ENCODE data around the gene PPFIBP2.
A peak's percentile ranks its signal among the peaks of the same experiment; 100 is the strongest.

PPFIBP2 gene

GRCh38 chr11:7551571-7551970 is 37.8 kb downstream of the PPFIBP2 start:
- DNase-seq (ENCODE audit: low read depth, low spot score): peak; percentile 34

GRCh38 chr11:7552666-7553065 is 38.9 kb downstream of the PPFIBP2 start:
- DNase-seq (ENCODE audit: low read depth, low spot score): no peak

- DNase-seq (ENCODE audit: low read depth, low spot score): no peak
Observed at GRCh38 chr11:7555052-7555699, 41.4 kb downstream of the PPFIBP2 start.

- DNase-seq (ENCODE audit: low read depth, low spot score): no peak
Observed at GRCh38 chr11:7558046-7558445, 44.2 kb downstream of the PPFIBP2 start.

GRCh38 chr11:7559398-7560283 is 45.8 kb downstream of the PPFIBP2 start:
- no peak for DNase-seq (ENCODE audit: low read depth, low spot score)

- no peak for DNase-seq (ENCODE audit: low read depth, low spot score)
Observed at GRCh38 chr11:7561562-7561961, 47.8 kb downstream of the PPFIBP2 start.

GRCh38 chr11:7563281-7563680 is 49.5 kb downstream of the PPFIBP2 start:
- DNase-seq (ENCODE audit: low read depth, low spot score): no peak

GRCh38 chr11:7564803-7565202 is 51.0 kb downstream of the PPFIBP2 start:
- no peak for DNase-seq (ENCODE audit: low read depth, low spot score)

- no peak for DNase-seq (ENCODE audit: low read depth, low spot score)
Observed at GRCh38 chr11:7567311-7567710, 53.5 kb downstream of the PPFIBP2 start.

GRCh38 chr11:7569044-7569443 is 55.2 kb downstream of the PPFIBP2 start:
- DNase-seq (ENCODE audit: low read depth, low spot score): no peak

- no peak for DNase-seq (ENCODE audit: low read depth, low spot score)
Observed at GRCh38 chr11:7570241-7570640, 56.4 kb downstream of the PPFIBP2 start.

GRCh38 chr11:7570938-7571521 is 57.2 kb downstream of the PPFIBP2 start:
- DNase-seq (ENCODE audit: low read depth, low spot score): no peak

GRCh38 chr11:7571640-7572000 is 57.8 kb downstream of the PPFIBP2 start:
- DNase-seq (ENCODE audit: low read depth, low spot score): peak; percentile 84

GRCh38 chr11:7572001-7572712 is 58.4 kb downstream of the PPFIBP2 start:
- no peak for DNase-seq (ENCODE audit: low read depth, low spot score)

- DNase-seq (ENCODE audit: low read depth, low spot score): no peak
Observed at GRCh38 chr11:7573193-7573557, 59.4 kb downstream of the PPFIBP2 start.

GRCh38 chr11:7573558-7574296 is 59.9 kb downstream of the PPFIBP2 start:
- DNase-seq (ENCODE audit: low read depth, low spot score): no peak

GRCh38 chr11:7574491-7575130 is 60.8 kb downstream of the PPFIBP2 start:
- no peak for DNase-seq (ENCODE audit: low read depth, low spot score)

GRCh38 chr11:7575841-7576725 is 62.3 kb downstream of the PPFIBP2 start:
- DNase-seq (ENCODE audit: low read depth, low spot score): peak; percentile 58

- DNase-seq (ENCODE audit: low read depth, low spot score): no peak
Observed at GRCh38 chr11:7576726-7577290, 63.0 kb downstream of the PPFIBP2 start.

Measured in astrocyte of the hippocampus (primary cell).